Measurements from ENCODE around the gene CYB5D1.

DNA sequence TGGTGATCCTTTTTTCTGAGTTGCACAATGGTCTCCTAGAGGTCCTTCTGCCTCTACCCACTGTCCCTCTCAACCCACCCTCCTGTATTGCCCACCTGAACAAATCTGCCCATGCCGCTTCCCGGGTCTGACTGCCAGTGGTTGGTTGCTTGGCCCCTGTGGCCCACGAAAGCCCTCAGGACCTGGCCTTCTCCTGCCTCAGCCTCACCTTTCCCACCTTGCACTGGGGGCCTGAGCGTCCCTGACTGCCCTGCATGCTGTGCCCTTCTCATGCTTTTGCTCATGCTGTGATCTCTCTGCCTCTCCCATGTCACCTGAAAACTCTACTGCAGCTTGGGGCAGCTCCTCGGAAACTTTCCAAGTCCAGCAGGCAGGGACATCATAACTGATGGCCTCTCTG is 37.6 kb upstream of the CYB5D1 start:
- TF ChIP-seq, protein P1, sequence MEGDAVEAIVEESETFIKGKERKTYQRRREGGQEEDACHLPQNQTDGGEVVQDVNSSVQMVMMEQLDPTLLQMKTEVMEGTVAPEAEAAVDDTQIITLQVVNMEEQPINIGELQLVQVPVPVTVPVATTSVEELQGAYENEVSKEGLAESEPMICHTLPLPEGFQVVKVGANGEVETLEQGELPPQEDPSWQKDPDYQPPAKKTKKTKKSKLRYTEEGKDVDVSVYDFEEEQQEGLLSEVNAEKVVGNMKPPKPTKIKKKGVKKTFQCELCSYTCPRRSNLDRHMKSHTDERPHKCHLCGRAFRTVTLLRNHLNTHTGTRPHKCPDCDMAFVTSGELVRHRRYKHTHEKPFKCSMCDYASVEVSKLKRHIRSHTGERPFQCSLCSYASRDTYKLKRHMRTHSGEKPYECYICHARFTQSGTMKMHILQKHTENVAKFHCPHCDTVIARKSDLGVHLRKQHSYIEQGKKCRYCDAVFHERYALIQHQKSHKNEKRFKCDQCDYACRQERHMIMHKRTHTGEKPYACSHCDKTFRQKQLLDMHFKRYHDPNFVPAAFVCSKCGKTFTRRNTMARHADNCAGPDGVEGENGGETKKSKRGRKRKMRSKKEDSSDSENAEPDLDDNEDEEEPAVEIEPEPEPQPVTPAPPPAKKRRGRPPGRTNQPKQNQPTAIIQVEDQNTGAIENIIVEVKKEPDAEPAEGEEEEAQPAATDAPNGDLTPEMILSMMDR (IDR thresholded peaks at IDR 0.05 in 4 of 5, conservative IDR thresholded peaks at IDR 0.05 in 1 of 5), result no peak
- no peak for TF ChIP-seq POLR2A (IDR thresholded peaks at IDR 0.05)
